Fibroblast of the aortic adventitia (primary cell): ENCODE results near the gene BTBD8. TPM values are rescaled to one million over a fixed set of nuclear protein-coding genes. Genes with fewer than 3 reads are reported as not detected.
"Not testable (repeated sequence)": the region's sequence is repeated elsewhere in the genome, so short reads cannot be mapped to it uniquely, and the experiment has no call there.

Experiments
- DNase-seq: peaks from one replicate; pipeline ENCODE4 v3.0.0-alpha.2; 2010; ENCODE audit warnings: low read depth
- H3K4me3 ChIP-seq: 2 replicates; pipeline ENCODE4 v1.5.1; 2011; ENCODE audit warnings: low read depth, mild to moderate bottlenecking, control low read depth, low read length, moderate library complexity
- CTCF ChIP-seq: IDR thresholded peaks from 2 replicates; pipeline ENCODE4 v1.5.1; 2011; ENCODE audit warnings: mild to moderate bottlenecking, low read length, control low read depth, inconsistent platforms; ENCODE audit not compliant: insufficient read depth
- total RNA-seq: library from RNA; depleted of rRNA; stranded (reverse); fragments of >200 nt; gene quantifications from 2 replicates; pipeline ENCODE4 v1.2.3, GENCODE V29; 2012; ENCODE audit warnings: low replicate concordance

Gene BTBD8
- total RNA-seq, 1 donor, result 5.2 TPM

- no peak for TF ChIP-seq CTCF
- H3K4me3 ChIP-seq, result no peak within 1 kb of the TSS
- no peak for DNase-seq
Observed at GRCh38 chr1:92075311-92075710, 4.8 kb upstream of the BTBD8 start, which contains the start of gene SETSIP. SETSIP (minus strand) TSS chr1:92075411; CDS start chr1:92075411, 0 bp downstream.

- TF ChIP-seq CTCF, result no peak
- H3K4me3 ChIP-seq, result no peak overlapping the region
- no peak for DNase-seq
Observed at GRCh38 chr1:92076363-92076762, 3.8 kb upstream of the BTBD8 start.

GRCh38 chr1:92078077-92078476, 2.1 kb upstream of the BTBD8 start:
- H3K4me3 ChIP-seq, DNase-seq: not testable (repeated sequence)

- H3K4me3 ChIP-seq, result no peak overlapping the region
- no peak for TF ChIP-seq CTCF
Observed at GRCh38 chr1:92079441-92079840, 704 bp upstream of the BTBD8 start.

GRCh38 chr1:92081031-92081430, 886 bp downstream of the BTBD8 start:
- no peak for DNase-seq
- no peak for TF ChIP-seq CTCF
- H3K4me3 ChIP-seq, result peak overlapping the region; percentile 85

More at GRCh38 chr1:92079441-92079840, 704 bp upstream of the BTBD8 start:
- no peak for DNase-seq

GRCh38 chr1:92084651-92085050, 4.5 kb downstream of the BTBD8 start:
- no peak for DNase-seq
- no peak for TF ChIP-seq CTCF
- H3K4me3 ChIP-seq, result no peak overlapping the region

- TF ChIP-seq CTCF, result no peak
- no peak for DNase-seq
- no peak overlapping the region for H3K4me3 ChIP-seq
Observed at GRCh38 chr1:92085727-92086126, 5.6 kb downstream of the BTBD8 start.
